Endothelial cell of umbilical vein (primary cell): ENCODE results near the gene NEK4. TPM values are rescaled to one million over a fixed set of nuclear protein-coding genes. Genes with fewer than 3 reads are reported as not detected.

Source experiments
- BruUV-seq: library from RNA; stranded (reverse); fragments of 400-500 nt; replicated peaks from 2 replicates; lab custom pipeline; 2021; lab: Mats Ljungman, UMichigan
- CTCF ChIA-PET: fragments of 300-600, 350-600 bp; sonication (Branson Sonifier 250); formaldehyde crosslinking; loops from one replicate; lab custom pipeline; 2021; ENCODE audit warnings: antibody characterized with exemption, inconsistent platforms; lab: Charles Lee
- POLR2A ChIA-PET: fragments of 300-600, 350-600 bp; sonication (Branson Sonifier 250); formaldehyde crosslinking; loops from one replicate; lab custom pipeline; 2021; ENCODE audit warnings: antibody characterized with exemption, inconsistent platforms; lab: Charles Lee
- DNase-seq: peaks from one replicate; pipeline ENCODE4 v3.0.0-alpha.2; 2011; ENCODE audit warnings: low read depth, low spot score
- FAIRE-seq: peaks from 2 replicates; lab custom pipeline; 2011; peaks lifted over from hg19 to GRCh38; lab: Jason Lieb, UNC
- H2AFZ ChIP-seq: 2 replicates; pipeline ENCODE4 v1.6.0; 2012; ENCODE audit warnings: low read depth, low read length, control low read depth, inconsistent platforms
- H3K27ac ChIP-seq: 2 replicates; pipeline ENCODE4 v1.5.1; 2011; ENCODE audit warnings: low read depth, mild to moderate bottlenecking, control low read depth, low read length, moderate library complexity; ENCODE audit not compliant: insufficient read depth
- H3K27me3 ChIP-seq, 2 experiments: 2 replicates each; pipeline versions ENCODE4 v1.6.0 to v1.6.1; 2011; ENCODE audit warnings: low read length in 2 of 2, mixed read lengths in 1 of 2; ENCODE audit not compliant: control insufficient read depth in 2 of 2, insufficient read depth in 2 of 2
- H3K36me3 ChIP-seq, 2 experiments: 2 replicates in 1 of 2; 3 replicates in 1 of 2; pipeline ENCODE4 v1.5.1; 2011; ENCODE audit warnings: low read length in 2 of 2, mild to moderate bottlenecking in 1 of 2, moderate library complexity in 1 of 2; ENCODE audit not compliant: control insufficient read depth in 2 of 2, insufficient read depth in 2 of 2; ENCODE audit errors: extremely low read depth in 1 of 2
- H3K4me1 ChIP-seq: 3 replicates; pipeline ENCODE4 v1.5.1; 2011; ENCODE audit warnings: mild to moderate bottlenecking, low read length; ENCODE audit not compliant: control insufficient read depth, insufficient read depth; ENCODE audit errors: extremely low read depth
- H3K4me2 ChIP-seq: 2 replicates; pipeline ENCODE4 v1.6.1; 2011; ENCODE audit warnings: low read length, control low read depth, mixed read lengths; ENCODE audit not compliant: insufficient read depth
- H3K4me3 ChIP-seq, 3 experiments: fragments of 200-600 bp in 1 of 3; sonication (generic), shearing (Covaris generic) in 1 of 3; replicated peaks in 1 of 3; 2 replicates each; pipeline ENCODE4 v1.5.1; 2011 to 2016; ENCODE audit warnings: control low read depth in 3 of 3, low read length in 3 of 3, mild to moderate bottlenecking in 2 of 3, inconsistent platforms in 1 of 3, low read depth in 1 of 3, moderate library complexity in 1 of 3; ENCODE audit not compliant: insufficient read depth in 1 of 3
- H3K79me2 ChIP-seq: 2 replicates; pipeline ENCODE4 v1.6.0; 2012; ENCODE audit warnings: low read length, inconsistent platforms; ENCODE audit not compliant: control insufficient read depth, insufficient read depth
- H3K9ac ChIP-seq: replicated peaks from 2 replicates; pipeline ENCODE3; 2011; ENCODE audit warnings: low read length, control low read depth; ENCODE audit not compliant: insufficient read depth; ENCODE audit errors: extremely low read depth
- H3K9me1 ChIP-seq: replicated peaks from 3 replicates; pipeline ENCODE4 v1.6.0; 2011; ENCODE audit warnings: mild to moderate bottlenecking, low read length; ENCODE audit not compliant: control insufficient read depth, insufficient read depth; ENCODE audit errors: extremely low read depth
- H3K9me3 ChIP-seq: replicated peaks from 2 replicates; pipeline ENCODE4 v1.5.1; 2012; ENCODE audit warnings: low read length, inconsistent platforms; ENCODE audit not compliant: control insufficient read depth, insufficient read depth
- H4K20me1 ChIP-seq: replicated peaks from 2 replicates; pipeline ENCODE3; 2011; ENCODE audit warnings: mild to moderate bottlenecking, low read length; ENCODE audit not compliant: control insufficient read depth, insufficient read depth; ENCODE audit errors: extremely low read depth
- CTCF ChIP-seq, 2 donors: IDR thresholded peaks; 1 replicate in 1 of 2; 2 replicates in 1 of 2; pipeline ENCODE4 v1.5.1; 2011; ENCODE audit warnings: low read length in 2 of 2, mild to moderate bottlenecking in 2 of 2, moderate library complexity in 2 of 2, control low read depth in 1 of 2, inconsistent platforms in 1 of 2, low read depth in 1 of 2; ENCODE audit not compliant: insufficient read depth in 1 of 2; ENCODE audit errors: extremely low read depth in 1 of 2
- FOS ChIP-seq: IDR thresholded peaks from 2 replicates; pipeline ENCODE4 v1.6.1; 2011; ENCODE audit warnings: mild to moderate bottlenecking, low read length, moderate library complexity, borderline replicate concordance; ENCODE audit not compliant: insufficient read depth
- GATA2 ChIP-seq: IDR thresholded peaks from 2 replicates; pipeline ENCODE4 v1.7.0; 2011; ENCODE audit warnings: low read depth, mild to moderate bottlenecking, moderate library complexity, mixed read lengths, low read length; ENCODE audit not compliant: insufficient read length, insufficient read depth
- JUN ChIP-seq: IDR thresholded peaks from 2 replicates; pipeline ENCODE4 v1.6.1; 2011; ENCODE audit warnings: borderline replicate concordance, low read depth; ENCODE audit not compliant: insufficient read length, insufficient read depth
- MAX ChIP-seq: IDR thresholded peaks from 2 replicates; pipeline ENCODE4 v1.6.1; 2011; ENCODE audit not compliant: insufficient read depth, insufficient read length
- POLR2A ChIP-seq: IDR thresholded peaks from 2 replicates; pipeline ENCODE4 v1.6.1; 2012; ENCODE audit warnings: low read depth, mild to moderate bottlenecking, control low read depth, low read length
- POLR2AphosphoS5 ChIP-seq: IDR thresholded peaks from 2 replicates; pipeline ENCODE4 v1.6.1; 2012; ENCODE audit warnings: low read depth, mild to moderate bottlenecking, control low read depth, low read length, moderate library complexity; ENCODE audit not compliant: insufficient read depth
- dilution Hi-C: fragments of 300-500 bp; cut with MboI; formaldehyde crosslinking; loops from one replicate; pipeline ENCODE4 v1.15.0; 2019; ENCODE audit warnings: low sequenced_read_pairs; ENCODE audit not compliant: extremely low pct_ligation_motif_present
- intact Hi-C: fragments of 100-400 bp; cut with micrococcal nuclease; formaldehyde crosslinking; loops from one replicate; pipeline ENCODE4 v1.10.0; 2022
- polyA plus RNA-seq, 4 experiments: library from polyadenylated mRNA; depleted of rRNA in 3 of 4; stranded (reverse) in 3 of 4; unstranded in 1 of 4; fragments of >200 nt; gene quantifications; 2 replicates each; pipeline versions ENCODE4 v1.2.1 to v1.2.3, GENCODE V29; 2011 to 2012; ENCODE audit warnings: missing spikeins in 1 of 4
- total RNA-seq: library from RNA; stranded (reverse); gene quantifications from 2 replicates; pipeline ENCODE4 v1.2.3, GENCODE V29; 2021

The NEK4 gene
- total and polyA plus RNA-seq, 2 donors (not counting 3 experiments of a cell fraction or from before 2014, with no cell fraction given) = 4.4 to 20.8 TPM

DNA sequence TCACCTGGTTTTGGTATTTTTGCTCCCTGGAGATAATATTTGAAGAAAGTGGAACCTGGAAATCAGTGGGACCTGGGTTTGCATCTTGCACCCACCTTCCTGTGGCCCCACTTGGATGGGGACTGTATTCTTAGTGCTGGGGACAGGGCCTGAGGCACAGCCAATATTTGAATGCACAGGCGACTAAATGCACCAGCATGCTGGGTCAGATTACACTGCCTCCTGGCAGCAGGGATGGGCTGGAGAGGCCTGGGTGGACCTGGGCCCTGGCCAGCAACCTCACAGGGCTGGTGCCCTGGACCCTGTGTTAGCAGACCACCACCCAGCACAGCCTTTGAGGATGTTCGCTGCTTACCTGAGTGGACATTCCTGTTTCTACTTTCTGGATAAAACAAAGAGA lies 49.2 kb upstream of the NEK4 start:
- TF ChIP-seq CTCF (IDR thresholded peaks at IDR 0.05; ENCODE audit: extremely low read depth in 1 of 2, insufficient read depth in 1 of 2, low read depth in 1 of 2, low read length in 2 of 2) (no peak), POLR2AphosphoS5 (no peak), FOS (no peak), MAX (no peak), GATA2 (no peak), JUN (no peak), POLR2A (no peak)
- no peak for FAIRE-seq
- Histone ChIP-seq H3K79me2 (no peaks in the 10 kb centered on the region), H3K9ac (no peak overlapping the region), H2AFZ (no peak overlapping the region), H3K36me3 (no peaks in the 10 kb centered on the region), H3K9me3 (no peaks in the 10 kb centered on the region), H4K20me1 (no peaks in the 10 kb centered on the region), H3K9me1 (no peaks in the 10 kb centered on the region), H3K4me2 (no peak overlapping the region), H3K27ac (no peak overlapping the region), H3K27me3 (no peaks in the 10 kb centered on the region), H3K4me3 (no peak overlapping the region), H3K4me1 (no peaks in the 10 kb centered on the region)
- ChIA-PET CTCF (interaction anchor here (1.6 to 2.9 kb wide), 6 partner anchors 8 to 49 kb away, joined by 5 to 17 read pairs (median 10); partner anchors contain the start of gene NEK4), POLR2A (no interaction called here)
- DNase-seq = no peak
- no TSS peak for BruUV-seq
- intact Hi-C loops = loop anchor here (1.0 kb wide), 1 partner anchor 78 kb away; no protein-coding TSS in a partner anchor
- dilution Hi-C loops = no loop called here
